ENCODE data around the gene IMPDH2.

GRCh38 chr3:49016414-49017228 lies 12.6 kb downstream of the IMPDH2 start:
- no peak for TF ChIP-seq CTCF (IDR thresholded peaks at IDR 0.05; ENCODE audit: low read depth, low read length, poor library complexity, severe bottlenecking)
- TF ChIP-seq EZH2phosphoT487 (IDR thresholded peaks at IDR 0.05; ENCODE audit: borderline replicate concordance, low read length): no peak
